Medulla oblongata (tissue), 1 donor: ENCODE results near the gene PACRG.

Experiments used
- DNase-seq: peaks from one replicate; pipeline ENCODE4 v3.0.0-alpha.2; 2015; ENCODE audit errors: extremely low spot score

PACRG gene

GRCh38 chr6:163241683-163242082 lies 513.9 kb downstream of the PACRG start:
- DNase-seq: no peak

GRCh38 chr6:163243083-163243482 lies 515.3 kb downstream of the PACRG start:
- DNase-seq: peak; percentile 93

GRCh38 chr6:163243692-163244589 lies 516.2 kb downstream of the PACRG start:
- DNase-seq: peak; percentile 62

GRCh38 chr6:163248051-163248450 lies 520.3 kb downstream of the PACRG start:
- peak; percentile 92 for DNase-seq

- DNase-seq: peak; percentile 87
Observed at GRCh38 chr6:163249651-163250101, 521.9 kb downstream of the PACRG start.

GRCh38 chr6:163250116-163250515 lies 522.3 kb downstream of the PACRG start:
- DNase-seq: peak; percentile 48

- peak; percentile 47 for DNase-seq
Observed at GRCh38 chr6:163252061-163252591, 524.4 kb downstream of the PACRG start.

GRCh38 chr6:163253556-163254213 lies 525.9 kb downstream of the PACRG start:
- peak; percentile 44 for DNase-seq

GRCh38 chr6:163254341-163254835 lies 526.6 kb downstream of the PACRG start:
- peak; percentile 76 for DNase-seq

- no peak for DNase-seq
Observed at GRCh38 chr6:163255265-163255664, 527.5 kb downstream of the PACRG start.

GRCh38 chr6:163259689-163260088 lies 531.9 kb downstream of the PACRG start:
- no peak for DNase-seq

- peak; percentile 73 for DNase-seq
Observed at GRCh38 chr6:163260111-163260895, 532.5 kb downstream of the PACRG start.

- peak; percentile 60 for DNase-seq
Observed at GRCh38 chr6:163260911-163261310, 533.1 kb downstream of the PACRG start.

- peak; percentile 45 for DNase-seq
Observed at GRCh38 chr6:163261361-163261760, 533.6 kb downstream of the PACRG start.

GRCh38 chr6:163262080-163262479 lies 534.3 kb downstream of the PACRG start:
- DNase-seq: peak; percentile 63

GRCh38 chr6:163263196-163263595 lies 535.4 kb downstream of the PACRG start:
- peak; percentile 84 for DNase-seq

- DNase-seq: peak; percentile 78
Observed at GRCh38 chr6:163263998-163264661, 536.4 kb downstream of the PACRG start.

GRCh38 chr6:163264662-163265035 lies 536.9 kb downstream of the PACRG start:
- DNase-seq: no peak

GRCh38 chr6:163281634-163282033 lies 553.9 kb downstream of the PACRG start:
- no peak for DNase-seq

- no peak for DNase-seq
Observed at GRCh38 chr6:163282672-163283071, 554.9 kb downstream of the PACRG start.

GRCh38 chr6:163284151-163284550 lies 556.4 kb downstream of the PACRG start:
- no peak for DNase-seq
